HEK293 (cell line): ENCODE data around the gene PRPF4.

Experiments
- CTCF ChIA-PET: fragments of 350-600 bp; formaldehyde crosslinking; extraction: SDS; loops from one replicate; lab custom pipeline; 2021; ENCODE audit warnings: antibody characterized with exemption; lab: Yijun Ruan, JAX
- POLR2A ChIA-PET: fragments of 300-600 bp; formaldehyde crosslinking; extraction: SDS; loops from one replicate; lab custom pipeline; 2020; ENCODE audit warnings: antibody characterized with exemption, inconsistent platforms; lab: Yijun Ruan, JAX
- H3K27ac ChIP-seq: fragments of 200-500 bp; sonication (Bioruptor generic); 2 replicates; pipeline ENCODE4 v1.5.1; 2014; ENCODE audit warnings: low read depth, low read length, control low read depth, inconsistent platforms; ENCODE audit errors: extremely low read depth
- H3K36me3 ChIP-seq, 2 experiments: fragments of 200-500 bp in 1 of 2; sonication (Bioruptor generic) in 1 of 2; 1 replicate in 1 of 2; 2 replicates in 1 of 2; pipeline ENCODE4 v1.5.1; 2014 to 2017; ENCODE audit warnings: inconsistent platforms in 2 of 2, low read length in 2 of 2; ENCODE audit not compliant: control insufficient read depth in 2 of 2, insufficient read depth in 1 of 2
- H3K4me1 ChIP-seq: fragments of 200-500 bp; sonication (Bioruptor generic); 2 replicates; pipeline ENCODE4 v1.5.1; 2014; ENCODE audit warnings: mild to moderate bottlenecking, low read length, inconsistent platforms; ENCODE audit not compliant: control insufficient read depth, insufficient read depth
- H3K4me3 ChIP-seq: 2 replicates; pipeline ENCODE4 v1.5.1; 2011; ENCODE audit warnings: low read depth, mild to moderate bottlenecking, control low read depth, low read length, moderate library complexity
- H3K9me3 ChIP-seq: fragments of 200-500 bp; sonication (Bioruptor generic); 2 replicates; pipeline ENCODE4 v1.5.1; 2014; ENCODE audit warnings: low read depth, low read length, inconsistent platforms; ENCODE audit not compliant: control insufficient read depth, insufficient read depth
- AEBP2 ChIP-seq: fragments of 450-650 bp; formaldehyde crosslinking; IDR thresholded peaks from 2 replicates; pipeline ENCODE4 v1.5.1; 2016; ENCODE audit warnings: missing biosample characterization, missing genetic modification characterization, borderline replicate concordance
- MZF1 ChIP-seq: fragments of 450-650 bp; formaldehyde crosslinking; IDR thresholded peaks from 2 replicates; pipeline ENCODE4 v1.5.1; 2017; ENCODE audit warnings: missing biosample characterization, missing genetic modification characterization, borderline replicate concordance
- PBX3 ChIP-seq: sonication (generic); formaldehyde crosslinking; IDR thresholded peaks from 2 replicates; pipeline ENCODE4 v1.8.1; 2022; ENCODE audit warnings: mild to moderate bottlenecking, moderate library complexity, missing genetic modification reagents
- SP3 ChIP-seq: fragments of 450-650 bp; formaldehyde crosslinking; IDR thresholded peaks from 2 replicates; pipeline ENCODE4 v1.5.1; 2016; ENCODE audit warnings: missing biosample characterization, missing genetic modification characterization
- WT1 ChIP-seq: fragments of 450-650 bp; formaldehyde crosslinking; IDR thresholded peaks from 2 replicates; pipeline ENCODE4 v1.5.1; 2016; ENCODE audit warnings: missing biosample characterization, missing genetic modification characterization
- ZBTB17 ChIP-seq: fragments of 450-650 bp; formaldehyde crosslinking; IDR thresholded peaks from 2 replicates; pipeline ENCODE4 v1.5.1; 2016; ENCODE audit warnings: missing biosample characterization, missing genetic modification characterization
- ZNF133 ChIP-seq: fragments of 450-650 bp; formaldehyde crosslinking; IDR thresholded peaks from 2 replicates; pipeline ENCODE4 v1.5.1; 2016; ENCODE audit warnings: missing biosample characterization, missing genetic modification characterization
- ZNF138 ChIP-seq: fragments of 450-650 bp; formaldehyde crosslinking; IDR thresholded peaks from 2 replicates; pipeline ENCODE4 v1.5.1; 2016; ENCODE audit warnings: missing biosample characterization, missing genetic modification characterization, borderline replicate concordance
- ZNF280D ChIP-seq: fragments of 450-650 bp; formaldehyde crosslinking; IDR thresholded peaks from 2 replicates; pipeline ENCODE4 v1.5.1; 2016; ENCODE audit warnings: missing biosample characterization, missing genetic modification characterization
- ZNF350 ChIP-seq: fragments of 450-650 bp; formaldehyde crosslinking; IDR thresholded peaks from 2 replicates; pipeline ENCODE4 v1.5.0; 2017; ENCODE audit warnings: missing biosample characterization, mild to moderate bottlenecking, missing genetic modification characterization
- ZNF366 ChIP-seq: fragments of 450-650 bp; formaldehyde crosslinking; conservative IDR thresholded peaks from 2 replicates; pipeline ENCODE4 v1.5.1; 2016; ENCODE audit warnings: missing biosample characterization, missing genetic modification characterization
- ZNF416 ChIP-seq: fragments of 450-650 bp; formaldehyde crosslinking; IDR thresholded peaks from 2 replicates; pipeline ENCODE4 v1.5.1; 2016; ENCODE audit warnings: missing biosample characterization, missing genetic modification characterization
- ZNF488 ChIP-seq: fragments of 450-650 bp; formaldehyde crosslinking; IDR thresholded peaks from 2 replicates; pipeline ENCODE4 v1.5.1; 2016; ENCODE audit warnings: missing biosample characterization, missing genetic modification characterization
- ZNF501 ChIP-seq: fragments of 450-650 bp; formaldehyde crosslinking; IDR thresholded peaks from 2 replicates; pipeline ENCODE4 v1.5.1; 2016; ENCODE audit warnings: missing biosample characterization, missing genetic modification characterization
- ZNF585B ChIP-seq: fragments of 450-650 bp; formaldehyde crosslinking; IDR thresholded peaks from 2 replicates; pipeline ENCODE4 v1.5.1; 2016; ENCODE audit warnings: missing biosample characterization, missing genetic modification characterization
- ZNF626 ChIP-seq: fragments of 450-650 bp; sonication (Bioruptor Pico); formaldehyde crosslinking; IDR thresholded peaks from 2 replicates; pipeline ENCODE4 v1.5.1; 2018; ENCODE audit warnings: missing biosample characterization, missing genetic modification characterization, inconsistent platforms
- ZNF768 ChIP-seq: fragments of 450-650 bp; formaldehyde crosslinking; IDR thresholded peaks from 2 replicates; pipeline ENCODE4 v1.5.1; 2018; ENCODE audit warnings: missing biosample characterization, mild to moderate bottlenecking, missing genetic modification characterization
- ZNF837 ChIP-seq: fragments of 450-650 bp; formaldehyde crosslinking; IDR thresholded peaks from 2 replicates; pipeline ENCODE4 v1.5.1; 2016; ENCODE audit warnings: missing biosample characterization, missing genetic modification characterization
- ZSCAN4 ChIP-seq: fragments of 450-650 bp; formaldehyde crosslinking; IDR thresholded peaks from 2 replicates; pipeline ENCODE4 v1.5.1; 2017; ENCODE audit warnings: missing biosample characterization, missing genetic modification characterization
- ZSCAN5A ChIP-seq: fragments of 450-650 bp; formaldehyde crosslinking; IDR thresholded peaks from 2 replicates; pipeline ENCODE4 v1.5.1; 2016; ENCODE audit warnings: missing biosample characterization, missing genetic modification characterization

The PRPF4 gene

GRCh38 chr9:113257863-113258262 is 17.6 kb upstream of the PRPF4 start (continued):
- no peak for TF ChIP-seq ZNF626 (tag by site-specific recombination)
- TF ChIP-seq ZNF501 (tag by site-specific recombination), result no peak
- TF ChIP-seq SP3, result no peak
- TF ChIP-seq ZNF138 (tag by site-specific recombination), result no peak
- TF ChIP-seq MZF1 (tag by site-specific recombination), result no peak
- TF ChIP-seq ZNF837, result no peak
- no peak for TF ChIP-seq WT1 (tag by site-specific recombination)
- TF ChIP-seq ZBTB17 (tag by site-specific recombination), result no peak
- no peak for TF ChIP-seq ZNF350 (tag by site-specific recombination)

- POLR2A ChIA-PET, result no interaction called here
- H3K4me1 ChIP-seq, result no peaks in the 10 kb centered on the region
- no peak overlapping the region for H3K27ac ChIP-seq
- peaks cover 7 to 49% of the 10 kb centered on the region in 2 experiments for H3K36me3 ChIP-seq
- no peak for TF ChIP-seq ZNF138 (tag by site-specific recombination)
- no peaks in the 10 kb centered on the region for H3K9me3 ChIP-seq
- no peak overlapping the region for H3K4me3 ChIP-seq
- CTCF ChIA-PET, result interaction anchor here (1.2 kb wide), 1 partner anchor 63 kb away, joined by 3 read pairs; no protein-coding TSS in a partner anchor
Observed at GRCh38 chr9:113258282-113258681, 17.2 kb upstream of the PRPF4 start.

GRCh38 chr9:113261917-113262671 is 13.4 kb upstream of the PRPF4 start:
- TF ChIP-seq ZNF585B, result no peak
- no peak for TF ChIP-seq ZNF416
- TF ChIP-seq ZNF768 (tag by site-specific recombination), result no peak
- TF ChIP-seq ZSCAN4, result no peak
- ChIA-PET POLR2A (no interaction called here), CTCF (interaction anchor here (1.8 kb wide), 2 partner anchors 12 to 329 kb away, joined by 3 to 6 read pairs; no protein-coding TSS in a partner anchor)
- Histone ChIP-seq H3K4me1 (no peaks in the 10 kb centered on the region), H3K4me3 (no peak overlapping the region), H3K9me3 (no peaks in the 10 kb centered on the region), H3K27ac (no peak overlapping the region), H3K36me3 (peaks cover 7 to 55% of the 10 kb centered on the region in 2 experiments)

GRCh38 chr9:113266174-113266573 is 9.3 kb upstream of the PRPF4 start:
- Histone ChIP-seq H3K9me3 (no peaks in the 10 kb centered on the region), H3K4me1 (no peaks in the 10 kb centered on the region), H3K36me3 (peaks cover 10 to 63% of the 10 kb centered on the region in 2 experiments), H3K27ac (no peak overlapping the region), H3K4me3 (no peak overlapping the region)
- CTCF ChIA-PET, result interaction anchor here (0.8 kb wide), 1 partner anchor 9 kb away, joined by 3 read pairs; the partner anchor contains the start of gene CDC26
- POLR2A ChIA-PET, result interaction anchor here (1.6 kb wide), 1 partner anchor 9 kb away, joined by 6 read pairs; the partner anchor contains the start of genes CDC26 and PRPF4
- TF ChIP-seq ZNF280D (tag by site-specific recombination) (no peak), AEBP2 (no peak), PBX3 (CRISPR knock-in tag) (no peak), ZNF366 (tag by site-specific recombination) (no peak), ZNF133 (tag by site-specific recombination) (no peak), ZSCAN5A (tag by site-specific recombination) (no peak), ZNF488 (tag by site-specific recombination) (no peak)
